Fibroblast of skin of right quadriceps (primary cell): ENCODE data around the gene WDR37.
"Not testable (repeated sequence)": the region's sequence is repeated elsewhere in the genome, so short reads cannot be mapped to it uniquely, and the experiment has no call there.

Experiments
- DNase-seq: peaks from one replicate; pipeline ENCODE4 v3.0.0-alpha.2; 2013

Gene WDR37

GRCh38 chr10:1155791-1156615 is 99.8 kb downstream of the WDR37 start:
- no peak for DNase-seq

- no peak for DNase-seq
Measured at GRCh38 chr10:1156616-1156886, 100.4 kb downstream of the WDR37 start.

GRCh38 chr10:1156921-1157614 is 100.9 kb downstream of the WDR37 start:
- no peak for DNase-seq

- no peak for DNase-seq
Measured at GRCh38 chr10:1157615-1157933, 101.4 kb downstream of the WDR37 start.

- DNase-seq: no peak
Measured at GRCh38 chr10:1158066-1158465, 101.9 kb downstream of the WDR37 start.

GRCh38 chr10:1158536-1158935 is 102.4 kb downstream of the WDR37 start:
- not testable (repeated sequence) for DNase-seq

- DNase-seq: no peak
Measured at GRCh38 chr10:1159131-1160061, 103.2 kb downstream of the WDR37 start.

- DNase-seq: no peak
Measured at GRCh38 chr10:1160561-1161314, 104.6 kb downstream of the WDR37 start.

GRCh38 chr10:1161315-1161673 is 105.1 kb downstream of the WDR37 start:
- DNase-seq: not testable (repeated sequence)

- no peak for DNase-seq
Measured at GRCh38 chr10:1162481-1163203, 106.5 kb downstream of the WDR37 start.

GRCh38 chr10:1163204-1163660 is 107.0 kb downstream of the WDR37 start:
- no peak for DNase-seq

- DNase-seq: no peak
Measured at GRCh38 chr10:1163831-1164230, 107.6 kb downstream of the WDR37 start.

- no peak for DNase-seq
Measured at GRCh38 chr10:1166101-1166827, 110.1 kb downstream of the WDR37 start.

- DNase-seq: no peak
Measured at GRCh38 chr10:1166828-1167275, 110.7 kb downstream of the WDR37 start.

GRCh38 chr10:1168763-1169162 is 112.6 kb downstream of the WDR37 start:
- DNase-seq: no peak

- no peak for DNase-seq
Measured at GRCh38 chr10:1169186-1169885, 113.2 kb downstream of the WDR37 start.

- DNase-seq: no peak
Measured at GRCh38 chr10:1169981-1170866, 114.0 kb downstream of the WDR37 start.

GRCh38 chr10:1170867-1171180 is 114.6 kb downstream of the WDR37 start:
- no peak for DNase-seq

GRCh38 chr10:1171182-1171581 is 115.0 kb downstream of the WDR37 start:
- DNase-seq: no peak

GRCh38 chr10:1171586-1171985 is 115.4 kb downstream of the WDR37 start:
- DNase-seq: no peak
